ENCODE results near the gene HAL. TPM values are rescaled to one million over a fixed set of nuclear protein-coding genes. Genes with fewer than 3 reads are reported as not detected.
"Not testable (repeated sequence)": the region's sequence is repeated elsewhere in the genome, so short reads cannot be mapped to it uniquely, and the experiment has no call there.

Gene HAL
- total RNA-seq, 2 experiments from 2014 or later = 0.56 to 0.58 TPM

- not testable (repeated sequence) for H3K27ac Mint-ChIP-seq, DNase-seq, H3K9me3 Mint-ChIP-seq, H3K27me3 Mint-ChIP-seq, H3K4me3 Mint-ChIP-seq, H3K4me1 Mint-ChIP-seq, H3K36me3 Mint-ChIP-seq
These were observed 27.0 kb downstream of the HAL start for GRCh38 chr12:95969116-95969515.

GRCh38 chr12:95967301-95967700 is 28.8 kb downstream of the HAL start:
- no peak for DNase-seq
- H3K4me1 Mint-ChIP-seq = no peaks in the 10 kb centered on the region

GRCh38 chr12:95966287-95966870 is 29.8 kb downstream of the HAL start:
- no peak overlapping the region for H3K27ac Mint-ChIP-seq
- no peaks in the 10 kb centered on the region for H3K27me3 Mint-ChIP-seq
- H3K4me1 Mint-ChIP-seq = no peaks in the 10 kb centered on the region
- DNase-seq = no peak
- H3K4me3 Mint-ChIP-seq = no peak overlapping the region
- peaks cover 3% of the 10 kb centered on the region for H3K36me3 Mint-ChIP-seq
- H3K9me3 Mint-ChIP-seq = no peaks in the 10 kb centered on the region

More at GRCh38 chr12:95967301-95967700, 28.8 kb downstream of the HAL start:
- Mint-ChIP-seq H3K27ac (no peak overlapping the region), H3K27me3 (no peaks in the 10 kb centered on the region), H3K36me3 (peaks cover 3% of the 10 kb centered on the region), H3K9me3 (no peaks in the 10 kb centered on the region), H3K4me3 (no peak overlapping the region)

- H3K9me3 Mint-ChIP-seq = no peaks in the 10 kb centered on the region
- H3K4me3 Mint-ChIP-seq = no peak overlapping the region
- H3K27ac Mint-ChIP-seq = no peak overlapping the region
- H3K27me3 Mint-ChIP-seq = no peaks in the 10 kb centered on the region
- DNase-seq = no peak
- no peaks in the 10 kb centered on the region for H3K4me1 Mint-ChIP-seq
- H3K36me3 Mint-ChIP-seq = peaks cover 3% of the 10 kb centered on the region
These were observed 33.0 kb downstream of the HAL start for GRCh38 chr12:95963096-95963495.

- no peak overlapping the region for H3K4me3 Mint-ChIP-seq
- DNase-seq = no peak
- H3K9me3 Mint-ChIP-seq = no peaks in the 10 kb centered on the region
- peaks cover 3% of the 10 kb centered on the region for H3K36me3 Mint-ChIP-seq
- no peak overlapping the region for H3K27ac Mint-ChIP-seq
- no peaks in the 10 kb centered on the region for H3K4me1 Mint-ChIP-seq
- no peaks in the 10 kb centered on the region for H3K27me3 Mint-ChIP-seq
These were observed 33.9 kb downstream of the HAL start for GRCh38 chr12:95962222-95962621.

- H3K36me3 Mint-ChIP-seq = no peaks in the 10 kb centered on the region
- DNase-seq = no peak
- H3K9me3 Mint-ChIP-seq = no peaks in the 10 kb centered on the region
- H3K4me1 Mint-ChIP-seq = no peaks in the 10 kb centered on the region
- H3K4me3 Mint-ChIP-seq = no peak overlapping the region
- H3K27me3 Mint-ChIP-seq = no peaks in the 10 kb centered on the region
- no peak overlapping the region for H3K27ac Mint-ChIP-seq
These were observed 35.9 kb downstream of the HAL start for GRCh38 chr12:95960241-95960640.

- H3K36me3 Mint-ChIP-seq = no peaks in the 10 kb centered on the region
- H3K4me3 Mint-ChIP-seq = no peak overlapping the region
- DNase-seq = no peak
- no peak overlapping the region for H3K27ac Mint-ChIP-seq
- H3K27me3 Mint-ChIP-seq = no peaks in the 10 kb centered on the region
- H3K9me3 Mint-ChIP-seq = no peaks in the 10 kb centered on the region
- no peaks in the 10 kb centered on the region for H3K4me1 Mint-ChIP-seq
These were observed 37.0 kb downstream of the HAL start for GRCh38 chr12:95959107-95959506.

GRCh38 chr12:95956557-95957145 is 39.5 kb downstream of the HAL start:
- Mint-ChIP-seq H3K4me3 (no peak overlapping the region), H3K36me3 (no peaks in the 10 kb centered on the region)

GRCh38 chr12:95955549-95956159 is 40.5 kb downstream of the HAL start:
- no peaks in the 10 kb centered on the region for H3K27me3 Mint-ChIP-seq
- DNase-seq = no peak
- no peaks in the 10 kb centered on the region for H3K36me3 Mint-ChIP-seq
- no peak overlapping the region for H3K4me3 Mint-ChIP-seq
- no peaks in the 10 kb centered on the region for H3K9me3 Mint-ChIP-seq
- H3K27ac Mint-ChIP-seq = no peak overlapping the region
- no peaks in the 10 kb centered on the region for H3K4me1 Mint-ChIP-seq

More at GRCh38 chr12:95956557-95957145, 39.5 kb downstream of the HAL start:
- Mint-ChIP-seq H3K4me1 (no peaks in the 10 kb centered on the region), H3K9me3 (no peaks in the 10 kb centered on the region), H3K27me3 (no peaks in the 10 kb centered on the region), H3K27ac (no peak overlapping the region)
- DNase-seq = no peak

- Mint-ChIP-seq H3K27me3 (no peaks in the 10 kb centered on the region), H3K27ac (no peak overlapping the region), H3K4me3 (no peak overlapping the region), H3K36me3 (no peaks in the 10 kb centered on the region), H3K4me1 (no peaks in the 10 kb centered on the region), H3K9me3 (no peaks in the 10 kb centered on the region)
- DNase-seq = no peak
These were observed 43.1 kb downstream of the HAL start for GRCh38 chr12:95953000-95953399.

- Mint-ChIP-seq H3K4me1 (no peaks in the 10 kb centered on the region), H3K9me3 (no peaks in the 10 kb centered on the region), H3K27ac (no peak overlapping the region), H3K36me3 (no peaks in the 10 kb centered on the region), H3K27me3 (no peaks in the 10 kb centered on the region), H3K4me3 (no peak overlapping the region)
- DNase-seq = no peak
These were observed 44.6 kb downstream of the HAL start for GRCh38 chr12:95951515-95951914.

- no peak for DNase-seq
- H3K9me3 Mint-ChIP-seq = no peaks in the 10 kb centered on the region
- no peak overlapping the region for H3K4me3 Mint-ChIP-seq
- H3K4me1 Mint-ChIP-seq = no peaks in the 10 kb centered on the region
- H3K27ac Mint-ChIP-seq = no peak overlapping the region
- H3K27me3 Mint-ChIP-seq = no peaks in the 10 kb centered on the region
- no peaks in the 10 kb centered on the region for H3K36me3 Mint-ChIP-seq
These were observed 46.5 kb downstream of the HAL start for GRCh38 chr12:95949477-95950206.

- no peaks in the 10 kb centered on the region for H3K9me3 Mint-ChIP-seq
- H3K27me3 Mint-ChIP-seq = no peaks in the 10 kb centered on the region
- peaks cover 6% of the 10 kb centered on the region for H3K4me1 Mint-ChIP-seq
- no peak for DNase-seq
- H3K4me3 Mint-ChIP-seq = peak overlapping the region; percentile 87
- peak overlapping the region; percentile 73 for H3K27ac Mint-ChIP-seq
- H3K36me3 Mint-ChIP-seq = no peaks in the 10 kb centered on the region
These were observed 51.9 kb downstream of the HAL start for GRCh38 chr12:95944108-95944704.

GRCh38 chr12:95943330-95943842 is 52.8 kb downstream of the HAL start, which contains the start of gene AMDHD1:
TSS of gene AMDHD1 (plus strand) at chr12:95943331. CDS start at chr12:95943399, 68 bp downstream.
- H3K9me3 Mint-ChIP-seq = no peaks in the 10 kb centered on the region
- H3K27ac Mint-ChIP-seq = peak within 1 kb of the TSS; percentile 88
- peaks cover 6% of the 10 kb centered on the region for H3K4me1 Mint-ChIP-seq
- peak; percentile 73 for DNase-seq
- H3K36me3 Mint-ChIP-seq = no peaks in the 10 kb centered on the region
- H3K27me3 Mint-ChIP-seq = no peaks in the 10 kb centered on the region
- peak within 1 kb of the TSS; percentile 87 for H3K4me3 Mint-ChIP-seq

Data from activated naive CD8-positive, alpha-beta T cell treated with anti-CD3 and anti-CD28 coated beads for 36 hours (primary cell).